ENCODE measurements around the gene NR2C2.

- TF ChIP-seq POLR2A (IDR thresholded peaks at IDR 0.05; ENCODE audit: extremely low read depth, insufficient read length), result no peak
- no peak for TF ChIP-seq CTCF (IDR thresholded peaks at IDR 0.05; ENCODE audit: low read depth, low read length)
- no peak for TF ChIP-seq MYC (IDR thresholded peaks at IDR 0.05; ENCODE audit: low read depth, low read length)
- TF ChIP-seq MAX (IDR thresholded peaks at IDR 0.05; ENCODE audit: low read depth, low read length), result no peak
Measured at GRCh38 chr3:14948609-14949038, 1.2 kb downstream of the NR2C2 start.

Data from NB4 (cell line).